Right kidney (tissue), 9 donors: ENCODE measurements around the gene ZNF879.
A peak's percentile ranks its signal among the peaks of the same experiment; 100 is the strongest.

Experiments
- DNase-seq: peaks from one replicate; pipeline ENCODE4 v3.0.0-alpha.2; 2016
- long read RNA-seq, 8 donors: transcript quantifications; one replicate each; lab custom pipeline, GENCODE V29; 2026

The ZNF879 gene
- long read RNA-seq, donor 1, partial matches to known transcripts, result 0 of 2 reads
- long read RNA-seq, donor 1, other reads (novel, unspliced or antisense), result 0 of 2 reads
- long read RNA-seq, donor 2, partial matches to known transcripts, result 0 of 3 reads
- long read RNA-seq, donor 2, other reads (novel, unspliced or antisense), result 0 of 3 reads
- long read RNA-seq, donor 3, partial matches to known transcripts, result 0 of 1 reads
- long read RNA-seq, donor 3, other reads (novel, unspliced or antisense), result 0 of 1 reads
- long read RNA-seq, donor 4, partial matches to known transcripts, result 0 of 3 reads
- long read RNA-seq, donor 4, other reads (novel, unspliced or antisense), result 0 of 3 reads
- long read RNA-seq, donor 5, partial matches to known transcripts, result 0 of 3 reads
- long read RNA-seq, donor 5, other reads (novel, unspliced or antisense), result 0 of 3 reads
- long read RNA-seq, donor 6, partial matches to known transcripts, result 0 of 1 reads
- long read RNA-seq, donor 6, other reads (novel, unspliced or antisense), result 0 of 1 reads
- long read RNA-seq, donor 7, transcript ZNF879-201 (5 exons, 3,304 nt), result major isoform, 5 of 5 reads
- long read RNA-seq, donor 7, partial matches to known transcripts, result 0 of 5 reads
- long read RNA-seq, donor 7, other reads (novel, unspliced or antisense), result 0 of 5 reads
- long read RNA-seq, donor 8, partial matches to known transcripts, result 0 of 1 reads
- long read RNA-seq, donor 8, other reads (novel, unspliced or antisense), result 0 of 1 reads

DNA sequence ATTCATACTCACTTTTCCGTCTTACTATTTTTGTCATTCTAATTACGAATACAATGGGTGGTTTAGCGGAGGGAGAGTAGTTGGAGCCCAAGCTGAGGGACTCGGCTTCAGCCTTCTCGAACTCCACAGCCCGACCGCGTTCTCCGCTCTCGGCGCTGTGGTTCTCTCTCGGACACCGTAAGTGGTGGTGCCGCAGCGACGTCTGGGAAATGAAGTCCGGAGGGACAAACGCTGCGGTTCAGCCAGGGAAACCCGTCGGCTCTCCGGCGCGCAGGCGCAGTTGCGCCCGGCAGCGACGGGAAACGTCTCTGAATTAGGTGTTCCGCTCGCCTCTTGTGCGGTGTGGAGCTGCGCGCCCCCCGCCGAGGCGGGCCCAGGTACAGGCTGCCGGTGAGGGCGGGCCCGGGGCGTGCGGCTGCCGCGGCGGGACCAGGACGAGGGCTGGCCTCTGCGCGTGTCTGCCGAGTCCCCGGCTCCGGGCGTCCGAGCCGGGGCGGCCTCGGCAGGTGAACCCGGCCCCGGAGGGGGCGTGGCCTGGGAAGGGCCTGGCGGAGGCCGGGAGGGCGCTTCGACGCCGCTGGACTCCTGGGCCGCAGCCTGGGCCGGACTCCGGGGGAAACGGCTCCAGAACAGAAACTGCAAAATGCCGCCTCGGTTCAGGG, at the start of gene ZNF879:
ZNF879 (plus strand) TSS at position 277 of the 662 bp plus-strand sequence. CDS start 1,201 bp downstream, outside the sequence.
- DNase-seq, result peak; percentile 98

DNA sequence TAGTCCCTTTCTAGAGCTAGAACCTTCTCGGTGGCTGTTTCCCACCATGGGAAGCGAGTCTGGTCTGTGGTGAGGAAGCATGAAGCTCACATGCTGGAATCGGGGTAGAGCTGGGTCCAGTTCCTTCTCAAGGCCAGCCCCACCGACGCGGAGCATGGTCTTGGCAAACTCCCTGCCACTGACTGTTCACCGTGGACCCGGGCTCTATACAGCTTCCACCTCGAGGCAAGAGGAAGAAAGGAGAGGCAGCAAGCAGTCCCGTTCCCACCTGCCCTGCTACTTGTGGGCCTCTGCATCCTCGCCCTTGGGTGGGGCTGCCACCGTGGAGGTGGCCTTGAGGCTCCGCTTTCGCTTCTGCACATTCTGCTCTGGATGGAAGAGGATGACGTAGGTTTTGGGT, 42.2 kb upstream of the ZNF879 start:
- no peak for DNase-seq

DNA sequence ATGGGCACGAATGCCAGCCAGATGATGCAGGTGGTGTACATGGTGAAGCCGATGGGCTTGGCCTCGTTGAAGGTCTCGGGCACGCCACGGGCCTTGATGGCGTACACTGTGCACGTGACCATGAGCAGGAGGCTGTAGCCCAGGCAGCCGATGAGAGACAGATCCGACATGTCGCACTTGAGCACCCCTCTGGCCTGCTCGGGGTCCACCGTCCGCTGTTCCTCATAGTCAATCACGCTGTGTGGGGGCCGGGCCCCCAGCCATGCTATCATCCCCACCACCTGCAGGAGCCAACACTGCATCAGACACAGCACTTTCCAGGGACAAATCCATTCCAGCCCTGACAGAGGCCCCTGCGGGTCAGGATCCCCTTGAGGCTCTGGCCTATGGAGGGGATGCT, 40.7 kb upstream of the ZNF879 start:
- DNase-seq, result no peak

- DNase-seq, result no peak
Observed at GRCh38 chr5:178983728-178984127, 39.9 kb upstream of the ZNF879 start.

DNA sequence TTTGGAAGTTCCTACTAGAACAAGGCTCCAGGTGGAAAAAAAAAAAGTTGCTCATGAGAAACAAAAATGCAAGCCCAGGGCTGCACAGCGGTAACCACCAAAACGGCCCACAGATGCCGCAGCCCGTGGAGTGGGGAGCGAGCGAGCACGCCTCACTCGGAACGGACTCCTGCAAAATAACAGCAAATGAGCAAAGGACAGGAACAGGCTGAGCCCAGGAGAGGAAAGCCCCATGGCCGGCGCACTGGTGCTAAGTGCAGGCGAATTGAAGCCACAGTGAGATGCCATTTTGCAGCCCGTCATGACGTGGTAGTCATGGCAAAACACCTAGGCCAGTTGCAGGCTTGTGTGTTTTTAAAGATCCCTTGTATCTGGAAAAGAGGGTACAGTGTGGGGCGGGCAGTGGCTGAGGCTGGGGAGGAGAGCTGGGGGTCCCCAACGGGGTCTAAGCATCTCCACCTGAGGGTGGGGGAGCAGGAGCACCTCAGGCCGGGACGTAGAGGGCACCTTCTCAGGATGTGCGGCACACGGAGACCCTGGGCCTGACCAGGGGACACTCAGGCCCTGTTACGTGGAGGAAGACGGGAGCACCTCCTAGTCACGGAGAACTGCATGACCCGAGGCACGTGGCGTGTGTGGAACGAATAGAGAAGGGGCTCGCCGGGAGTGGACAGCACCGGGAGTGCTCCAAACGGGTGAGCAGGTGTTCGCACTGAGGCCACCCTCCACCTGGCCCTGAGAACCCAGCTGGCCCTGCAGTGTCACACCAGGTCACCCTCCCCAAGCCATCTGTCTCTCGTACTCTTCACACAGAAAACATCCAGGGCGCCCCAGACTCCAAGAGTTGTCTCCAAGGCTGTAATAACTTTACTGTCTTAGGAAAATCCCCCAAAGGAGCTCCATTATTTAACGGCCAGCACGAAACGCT, 39.2 kb upstream of the ZNF879 start:
- no peak for DNase-seq

DNA sequence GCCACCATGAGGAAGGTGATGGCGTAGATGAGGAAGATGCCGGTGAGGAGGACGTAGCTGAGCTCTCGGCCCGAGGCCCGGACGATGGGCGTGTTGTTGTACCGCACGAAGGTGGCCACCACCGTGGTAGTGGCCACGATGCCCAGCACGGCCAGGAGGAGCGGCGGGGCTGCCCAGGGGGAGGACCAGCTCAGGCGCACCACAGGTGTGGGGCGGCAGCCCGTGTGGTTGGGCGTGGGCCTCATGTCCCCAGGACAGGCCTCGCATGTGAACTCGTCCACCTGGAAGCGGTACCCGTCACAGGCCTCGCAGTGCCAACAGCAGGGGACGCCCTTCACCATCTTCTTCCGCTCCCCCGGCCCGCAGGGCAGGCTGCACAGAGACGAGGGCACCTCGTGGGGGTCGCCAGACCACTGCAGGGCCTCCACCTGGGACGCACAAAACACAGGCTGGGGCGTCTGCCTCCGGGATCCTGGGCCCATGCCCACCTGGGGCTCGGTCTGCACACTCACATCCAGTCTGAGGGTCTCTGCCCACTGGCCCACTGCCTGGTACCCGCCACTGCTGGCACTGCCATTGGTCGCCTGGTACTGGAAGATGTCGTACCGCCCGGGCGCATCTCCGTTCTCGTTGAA, 37.2 kb upstream of the ZNF879 start:
- no peak for DNase-seq

GRCh38 chr5:178988436-178989220, 35.0 kb upstream of the ZNF879 start:
- no peak for DNase-seq

DNA sequence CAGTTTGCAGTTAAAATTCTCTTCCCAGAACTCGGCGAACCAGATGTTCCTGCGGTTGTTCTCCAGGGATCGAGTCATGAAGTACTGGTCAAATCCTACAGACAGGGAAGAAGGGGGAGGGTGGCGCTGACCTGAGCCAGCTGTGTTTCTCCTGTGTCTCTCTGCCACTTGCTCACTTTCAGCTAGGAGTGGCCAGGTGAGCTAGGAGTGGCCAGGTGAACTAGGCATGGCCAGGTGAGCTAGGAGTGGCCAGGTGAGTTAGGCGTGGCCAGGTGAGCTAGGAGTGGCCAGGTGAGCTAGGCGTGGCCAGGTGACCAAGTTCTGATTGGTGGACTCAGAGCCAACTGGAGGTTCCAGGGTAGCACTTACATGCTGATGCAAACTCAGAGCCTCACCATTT, 34.3 kb upstream of the ZNF879 start:
- no peak for DNase-seq

GRCh38 chr5:178990491-178990890, 33.1 kb upstream of the ZNF879 start:
- DNase-seq, result no peak

DNA sequence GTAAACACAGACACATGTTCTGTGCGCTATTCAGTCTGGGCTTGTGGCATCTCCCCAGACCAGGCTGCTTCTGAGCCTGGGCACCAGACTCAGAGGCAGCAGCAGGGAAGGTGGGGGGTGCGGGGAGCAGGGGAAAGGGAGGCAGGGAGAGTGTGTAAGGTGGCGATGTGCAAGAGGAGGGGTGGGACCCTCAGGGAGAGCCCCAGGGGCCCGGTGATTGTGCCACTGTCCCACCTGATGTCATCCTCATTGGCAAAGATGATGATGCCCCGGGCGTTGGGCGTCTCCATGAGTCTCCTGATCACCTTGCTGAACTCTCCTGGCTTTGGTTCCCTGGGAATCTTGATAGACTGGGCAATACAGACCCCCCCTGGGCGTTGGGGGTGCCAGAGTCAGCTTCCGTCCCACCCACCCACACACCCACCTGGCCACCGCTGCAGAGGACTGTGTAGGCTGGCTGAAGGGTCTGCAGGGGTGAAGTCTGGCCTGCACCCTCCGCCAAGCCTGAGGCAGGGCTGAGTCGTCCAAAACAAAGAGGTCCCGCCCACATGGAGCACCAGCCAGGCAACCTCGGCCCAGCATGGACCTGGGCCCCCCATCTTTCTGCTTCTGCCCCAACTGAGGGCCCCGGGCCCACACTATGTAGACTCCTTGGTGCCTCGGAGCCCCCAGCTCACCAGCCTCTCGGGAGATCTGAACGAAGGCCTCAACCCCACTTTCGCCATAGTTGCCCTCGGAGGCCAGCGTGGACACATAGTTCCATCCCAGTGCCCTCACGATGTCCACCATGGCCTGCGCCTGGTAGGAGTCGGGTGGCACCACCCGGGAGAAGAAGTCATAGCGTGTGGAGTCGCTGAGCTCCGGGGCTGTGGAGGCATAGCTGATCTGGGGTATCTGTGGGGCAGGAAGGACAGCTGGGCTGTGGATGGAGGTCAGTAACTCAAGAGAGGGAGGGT, 32.1 kb upstream of the ZNF879 start:
- no peak for DNase-seq

GRCh38 chr5:178992291-178992895, 31.2 kb upstream of the ZNF879 start:
- DNase-seq, result no peak

GRCh38 chr5:178993236-178993765, 30.3 kb upstream of the ZNF879 start:
- DNase-seq, result no peak

GRCh38 chr5:178993955-178994579, 29.5 kb upstream of the ZNF879 start:
- peak; percentile 10 for DNase-seq

DNA sequence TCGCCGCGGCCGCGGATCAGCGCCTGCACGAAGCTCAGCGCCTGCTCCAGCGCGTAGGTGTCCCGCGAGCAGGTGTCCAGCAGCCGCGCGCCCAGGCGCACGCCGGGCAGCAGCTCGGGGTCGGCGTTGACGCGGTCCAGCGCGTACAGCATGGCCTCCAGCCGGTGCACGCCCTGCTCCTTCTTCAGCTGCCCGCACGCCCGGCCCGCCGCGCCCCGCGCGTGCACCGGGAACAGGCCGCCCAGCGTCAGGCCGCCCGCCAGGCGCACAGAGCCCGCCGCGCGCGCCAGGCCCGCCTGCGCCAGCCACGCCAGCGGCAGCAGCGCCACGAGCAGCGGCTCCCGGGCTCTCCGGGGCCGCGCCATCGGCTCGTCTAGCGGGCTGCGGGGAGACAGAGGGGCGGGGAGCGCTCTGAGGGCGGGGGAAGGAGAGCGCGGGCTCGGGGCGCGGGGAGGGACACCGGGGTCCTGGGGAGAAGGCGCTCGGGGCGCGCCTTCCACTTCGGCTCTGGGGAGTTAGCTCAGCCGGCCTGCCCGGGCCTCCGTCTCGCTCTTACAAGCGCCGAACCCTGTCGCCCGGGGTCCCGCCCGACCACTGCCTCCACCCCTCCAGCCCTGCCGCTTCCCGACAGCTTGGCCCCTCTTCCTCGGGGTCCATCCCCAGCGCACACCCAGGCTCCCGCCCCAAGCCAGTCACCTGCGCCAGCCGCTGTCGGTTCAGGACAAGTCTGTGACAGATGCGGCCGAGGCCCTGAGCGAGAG, 28.8 kb upstream of the ZNF879 start, which contains the start of gene GRM6:
GRM6 (minus strand) TSS at position 741 of the 761 bp plus-strand sequence; CDS start at position 365, 376 bp downstream.
- peak; percentile 52 for DNase-seq

GRCh38 chr5:178995341-178995690, 28.3 kb upstream of the ZNF879 start:
- peak; percentile 17 for DNase-seq

GRCh38 chr5:178996156-178996555, 27.4 kb upstream of the ZNF879 start:
- DNase-seq, result no peak

DNA sequence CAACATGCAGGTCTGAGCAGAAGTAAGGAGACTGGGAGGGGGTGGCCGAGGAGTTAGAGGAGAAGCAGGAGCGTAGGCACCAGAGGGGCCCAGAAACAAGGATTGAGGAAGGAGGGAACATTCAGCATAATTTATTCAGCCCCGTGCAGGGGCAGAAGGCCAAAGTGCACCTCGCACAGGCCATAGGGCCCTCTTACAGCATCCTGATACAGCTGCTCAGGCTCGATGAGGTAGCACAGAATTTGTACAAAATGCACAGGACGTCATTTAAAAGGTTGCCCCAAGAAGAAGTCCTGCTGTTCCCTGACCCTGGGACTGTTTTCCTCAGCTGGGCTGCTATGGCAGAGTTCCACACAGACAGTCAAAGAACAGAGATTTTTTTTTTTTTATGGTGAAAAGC, 26.4 kb upstream of the ZNF879 start:
- DNase-seq, result no peak
